ENCODE measurements around the gene RFX7. TPM values are rescaled to one million over a fixed set of nuclear protein-coding genes. Genes with fewer than 3 reads are reported as not detected.

RFX7 gene
- total RNA-seq, 1 experiment from 2014 or later = 43.4 TPM

- TF ChIP-seq, protein P1, sequence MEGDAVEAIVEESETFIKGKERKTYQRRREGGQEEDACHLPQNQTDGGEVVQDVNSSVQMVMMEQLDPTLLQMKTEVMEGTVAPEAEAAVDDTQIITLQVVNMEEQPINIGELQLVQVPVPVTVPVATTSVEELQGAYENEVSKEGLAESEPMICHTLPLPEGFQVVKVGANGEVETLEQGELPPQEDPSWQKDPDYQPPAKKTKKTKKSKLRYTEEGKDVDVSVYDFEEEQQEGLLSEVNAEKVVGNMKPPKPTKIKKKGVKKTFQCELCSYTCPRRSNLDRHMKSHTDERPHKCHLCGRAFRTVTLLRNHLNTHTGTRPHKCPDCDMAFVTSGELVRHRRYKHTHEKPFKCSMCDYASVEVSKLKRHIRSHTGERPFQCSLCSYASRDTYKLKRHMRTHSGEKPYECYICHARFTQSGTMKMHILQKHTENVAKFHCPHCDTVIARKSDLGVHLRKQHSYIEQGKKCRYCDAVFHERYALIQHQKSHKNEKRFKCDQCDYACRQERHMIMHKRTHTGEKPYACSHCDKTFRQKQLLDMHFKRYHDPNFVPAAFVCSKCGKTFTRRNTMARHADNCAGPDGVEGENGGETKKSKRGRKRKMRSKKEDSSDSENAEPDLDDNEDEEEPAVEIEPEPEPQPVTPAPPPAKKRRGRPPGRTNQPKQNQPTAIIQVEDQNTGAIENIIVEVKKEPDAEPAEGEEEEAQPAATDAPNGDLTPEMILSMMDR (conservative IDR thresholded peaks at IDR 0.05) = no peak
- WGBS (ENCODE audit: extremely low coverage, insufficient read length, low lambda C conversion rate) = no CpG with 5 or more reads among the region's 2 CpGs
- Mint-ChIP-seq H3K36me3 (ENCODE audit: insufficient read depth in 1 of 3, low read depth in 3 of 3) (peaks cover 27 to 64% (median 51%) of the 10 kb centered on the region in 3 experiments; a peak in 6 of 7 replicates), H3K9me3 (no peaks in the 10 kb centered on the region), H3K27me3 (ENCODE audit: low read depth) (no peaks in the 10 kb centered on the region), H3K27ac (peak overlapping the region in 1 of 3 experiments; percentile 68; a peak in 2 of 7 replicates), H3K4me3 (no peak overlapping the region), H3K4me1 (no peaks in the 10 kb centered on the region)
- Histone ChIP-seq H2BK120ac (ENCODE audit: low read depth, low read length, poor library complexity, severe bottlenecking) (no peak overlapping the region), H2AK5ac (ENCODE audit: insufficient read length, low read length) (no peak overlapping the region), H2BK15ac (ENCODE audit: low read depth, low read length) (no peak overlapping the region), H3K27ac (ENCODE audit: insufficient read length, low read depth, low read length) (no peak overlapping the region), H4K8ac (replicated peaks; ENCODE audit: insufficient read length, low read depth, low read length) (no peak overlapping the region), H3T11ph (ENCODE audit: low read length) (no peak overlapping the region), H4K91ac (ENCODE audit: insufficient read length, low read depth, low read length) (no peak overlapping the region), H4K5ac (ENCODE audit: insufficient read length, low read depth, low read length) (no peak overlapping the region), H4K20me1 (ENCODE audit: control insufficient read depth, insufficient read depth, insufficient read length) (no peaks in the 10 kb centered on the region), H3K79me2 (ENCODE audit: insufficient read depth, low read length) (no peaks in the 10 kb centered on the region), H3K56ac (ENCODE audit: insufficient read length, low read depth, low read length) (no peak overlapping the region), H3K79me1 (ENCODE audit: insufficient read depth, low read depth, low read length, poor library complexity, severe bottlenecking) (no peaks in the 10 kb centered on the region), H3K14ac (ENCODE audit: insufficient read depth, low read length) (no peak overlapping the region), H3K4ac (ENCODE audit: low read depth, low read length) (no peak overlapping the region), H3K18ac (ENCODE audit: insufficient read length, low read depth, low read length) (no peak overlapping the region), H2BK12ac (ENCODE audit: insufficient read length, low read depth, low read length) (no peak overlapping the region), H3K9me3 (ENCODE audit: control insufficient read depth, low read depth, low read length) (no peaks in the 10 kb centered on the region), H3K4me1 (ENCODE audit: insufficient read depth, low read length) (no peaks in the 10 kb centered on the region), H3K23ac (ENCODE audit: insufficient read length, low read depth, low read length) (no peak overlapping the region), H3K9ac (ENCODE audit: extremely low read depth, insufficient read length, low read length) (no peak overlapping the region), H2BK5ac (ENCODE audit: insufficient read length, low read length) (no peak overlapping the region), H3K27me3 (ENCODE audit: insufficient read depth, low read length) (no peaks in the 10 kb centered on the region), H2BK20ac (ENCODE audit: low read depth, low read length, poor library complexity, severe bottlenecking) (no peak overlapping the region), H2AFZ (ENCODE audit: low read length) (no peak overlapping the region), H3K23me2 (ENCODE audit: insufficient read length, low read depth, low read length, poor library complexity, severe bottlenecking) (no peaks in the 10 kb centered on the region), H3K4me2 (ENCODE audit: insufficient read depth, insufficient read length, low read length) (no peak overlapping the region)
- no peak for DNase-seq
These were observed 144.4 kb downstream of the RFX7 start for GRCh38 chr15:56099311-56099710.

All from H9 (cell line).